ENCODE data around the gene ZBTB14.

Gene ZBTB14

GRCh38 chr18:5288517-5288935 is 7.0 kb downstream of the ZBTB14 start:
- DNase-seq: no peak

- no peak for DNase-seq
These were observed 7.7 kb downstream of the ZBTB14 start for GRCh38 chr18:5287854-5288253.

DNA sequence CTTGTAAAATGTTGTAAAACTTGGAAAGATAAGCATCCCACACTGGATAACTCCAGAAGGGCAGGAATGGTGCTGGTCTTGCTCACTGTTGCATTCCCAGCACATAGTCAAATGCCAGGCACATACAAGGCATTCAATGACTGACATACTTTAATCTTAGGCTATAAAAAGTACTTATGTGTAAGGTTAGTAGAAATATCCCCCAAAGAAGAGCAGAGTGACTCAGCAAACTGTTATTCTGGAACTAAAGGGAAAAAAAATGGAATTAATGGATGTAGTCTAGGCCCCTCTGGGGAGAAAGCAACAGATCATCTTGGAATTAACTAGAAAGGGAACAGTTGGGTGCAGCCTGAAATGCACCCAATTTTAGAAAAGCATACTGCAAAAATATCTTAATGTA is 9.0 kb downstream of the ZBTB14 start:
- no peak for DNase-seq

GRCh38 chr18:5285326-5285725 is 10.2 kb downstream of the ZBTB14 start:
- no peak for DNase-seq

- DNase-seq: no peak
These were observed 10.7 kb downstream of the ZBTB14 start for GRCh38 chr18:5284808-5285207.

GRCh38 chr18:5282770-5283169 is 12.8 kb downstream of the ZBTB14 start:
- no peak for DNase-seq

- no peak for DNase-seq
These were observed 18.6 kb downstream of the ZBTB14 start for GRCh38 chr18:5276947-5277346.

DNA sequence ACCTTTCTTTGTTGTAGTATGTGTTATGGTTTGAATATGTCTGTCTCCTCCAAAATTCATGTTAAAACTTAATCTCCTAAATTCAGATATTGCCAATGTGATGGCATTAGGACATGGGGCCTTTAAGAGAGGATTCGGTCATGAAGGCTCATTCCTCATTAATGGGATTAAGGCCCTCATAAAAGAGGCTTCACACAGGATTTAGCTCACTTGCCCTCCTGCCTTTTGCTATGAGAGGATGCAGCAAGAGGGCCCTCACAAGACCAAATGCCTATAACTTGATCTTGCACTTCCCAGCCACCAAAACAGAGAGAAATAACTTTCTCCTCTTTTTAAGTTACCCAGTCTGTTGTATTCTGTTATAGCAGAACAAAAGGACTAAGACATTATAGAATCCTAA is 19.7 kb downstream of the ZBTB14 start:
- no peak for DNase-seq

DNA sequence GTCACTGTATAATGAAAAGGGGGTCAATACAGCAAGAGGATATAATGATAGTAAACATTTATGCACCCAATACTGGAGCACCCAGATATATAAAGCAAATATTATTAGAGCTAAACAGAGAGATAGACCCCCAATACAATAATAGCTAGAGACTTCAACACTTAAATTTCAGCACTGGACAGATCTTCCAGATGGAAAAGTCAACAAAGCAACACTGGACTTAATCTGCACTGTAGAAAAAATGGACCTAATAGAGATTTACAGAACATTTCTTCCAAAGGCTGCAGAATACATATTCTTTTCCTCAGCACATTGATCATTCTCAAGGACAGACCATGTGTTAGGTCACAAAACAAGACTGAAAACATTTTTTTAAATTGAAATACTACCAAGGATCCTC is 26.7 kb downstream of the ZBTB14 start:
- DNase-seq: no peak

- no peak for DNase-seq
These were observed 28.8 kb downstream of the ZBTB14 start for GRCh38 chr18:5266721-5267120.

- no peak for DNase-seq
These were observed 41.6 kb downstream of the ZBTB14 start for GRCh38 chr18:5253910-5254309.

GRCh38 chr18:5251117-5251516 is 44.4 kb downstream of the ZBTB14 start:
- DNase-seq: no peak

DNA sequence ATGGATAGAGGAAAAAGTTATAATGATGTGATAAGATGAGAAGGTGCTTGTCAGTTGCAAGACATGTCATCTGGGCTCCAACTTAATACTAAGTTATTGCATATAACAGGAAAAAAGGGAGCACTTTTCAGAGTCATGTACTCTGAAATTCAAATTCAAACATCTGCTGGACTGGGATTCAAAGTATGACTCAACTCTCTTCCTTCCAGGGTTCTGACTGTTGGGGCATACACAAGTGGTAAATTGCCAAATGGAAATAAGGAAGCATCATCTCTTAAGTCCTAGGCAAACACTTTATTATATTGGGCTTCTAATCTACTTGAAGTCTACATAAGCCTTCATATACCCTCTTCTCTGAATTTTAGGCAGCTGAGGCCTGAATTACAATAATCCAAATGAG is 44.9 kb downstream of the ZBTB14 start:
- no peak for DNase-seq

DNA sequence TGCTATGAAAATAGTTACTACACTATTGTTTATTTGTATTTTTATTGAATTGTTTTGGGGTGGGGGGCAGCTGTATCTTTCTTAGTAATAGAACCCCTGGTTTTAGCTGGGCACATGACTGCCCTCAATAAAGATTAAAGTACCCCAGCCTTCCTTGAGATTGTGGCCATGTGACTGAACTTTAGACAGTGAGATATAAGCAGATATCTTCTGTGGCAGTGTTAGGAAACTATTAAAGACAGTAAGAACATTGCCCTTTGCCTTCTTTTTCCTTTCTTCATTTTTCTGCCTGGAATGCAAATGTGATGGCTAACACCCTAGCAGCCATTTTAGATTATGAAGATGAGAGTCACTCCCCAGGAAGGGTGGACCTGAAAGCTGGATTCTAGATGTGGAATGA is 50.6 kb downstream of the ZBTB14 start:
- no peak for DNase-seq

- no peak for DNase-seq
These were observed 56.1 kb downstream of the ZBTB14 start for GRCh38 chr18:5239447-5239846.
